ENCODE data around the gene SYNE2. TPM values are rescaled to one million over a fixed set of nuclear protein-coding genes. Genes with fewer than 3 reads are reported as not detected.

The SYNE2 gene
- total RNA-seq, 1 experiment from 2014 or later = 25.9 TPM

DNA sequence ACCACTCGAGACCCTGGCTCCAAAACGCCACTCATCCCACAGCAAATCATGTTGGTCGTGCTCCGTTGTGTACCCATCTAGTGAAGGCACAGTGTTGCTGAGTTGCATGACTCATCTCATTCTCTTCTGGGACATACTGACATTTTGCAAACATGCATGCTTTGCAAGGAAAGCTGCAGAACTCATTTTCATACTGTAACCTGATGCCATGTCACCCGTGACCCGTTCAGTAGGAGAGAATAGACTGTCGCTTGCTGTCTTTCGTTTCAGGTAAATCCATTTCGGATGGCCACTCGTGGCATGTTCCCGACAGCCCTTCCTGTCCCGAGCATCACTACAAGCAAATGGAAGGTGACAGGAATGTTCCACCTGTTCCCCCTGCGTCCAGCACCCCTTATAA is 363.2 kb downstream of the SYNE2 start:
- Histone ChIP-seq H3K4me3 (ENCODE audit: low read length) (peak overlapping the region; percentile 56), H3K4me1 (ENCODE audit: low read length) (peaks cover 100% of the 10 kb centered on the region), H3K4me2 (ENCODE audit: low read depth, low read length, poor library complexity, severe bottlenecking) (peak overlapping the region; percentile 73), H3K27ac (ENCODE audit: low read length) (peak overlapping the region; percentile 97), H2AFZ (ENCODE audit: low read length) (no peak overlapping the region), H3K27me3 (ENCODE audit: low read length) (no peaks in the 10 kb centered on the region), H4K20me1 (ENCODE audit: insufficient read depth, low read depth, low read length) (no peaks in the 10 kb centered on the region), H3K36me3 (ENCODE audit: insufficient read depth, low read length) (peaks cover 52% of the 10 kb centered on the region; the same call in 1 of the 2 replicates), H3K9me2 (replicated peaks; ENCODE audit: insufficient read depth, low read length) (no peaks in the 10 kb centered on the region), H3K9ac (ENCODE audit: low read length) (peak overlapping the region; percentile 67), H3K79me2 (ENCODE audit: low read length) (peaks cover 90% of the 10 kb centered on the region), H3K9me3 (ENCODE audit: low read length) (no peaks in the 10 kb centered on the region)
- DNase-seq = peak; percentile 96

DNA sequence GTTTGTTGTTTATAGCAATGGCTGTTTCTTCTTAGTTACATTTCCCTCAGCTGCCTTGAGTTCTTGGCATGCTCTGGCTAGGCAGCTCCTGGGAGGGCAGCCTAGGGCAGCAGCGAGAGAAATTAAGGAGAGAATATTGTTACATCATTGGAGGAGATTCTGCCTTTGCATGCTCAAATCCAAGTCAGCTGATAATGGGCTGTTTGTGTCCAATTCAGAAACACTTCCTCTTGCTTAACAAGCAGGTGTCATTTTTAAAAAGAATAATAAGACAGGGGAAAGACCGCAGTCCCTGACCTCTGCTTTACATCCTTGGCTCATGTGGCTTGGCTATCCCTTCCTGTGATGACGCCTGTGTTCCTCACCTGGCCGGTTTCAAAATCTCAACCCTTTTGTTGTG is 364.5 kb downstream of the SYNE2 start:
- H4K20me1 ChIP-seq (ENCODE audit: insufficient read depth, low read depth, low read length) = no peaks in the 10 kb centered on the region
- no peaks in the 10 kb centered on the region for H3K9me2 ChIP-seq (replicated peaks; ENCODE audit: insufficient read depth, low read length)
- H3K4me2 ChIP-seq (ENCODE audit: low read depth, low read length, poor library complexity, severe bottlenecking) = peak overlapping the region; percentile 73
- peaks cover 100% of the 10 kb centered on the region for H3K4me1 ChIP-seq (ENCODE audit: low read length)
- peak overlapping the region; percentile 97 for H3K27ac ChIP-seq (ENCODE audit: low read length)
- peak overlapping the region; percentile 56 for H3K4me3 ChIP-seq (ENCODE audit: low read length)
- H3K9ac ChIP-seq (ENCODE audit: low read length) = peak overlapping the region; percentile 67
- H3K9me3 ChIP-seq (ENCODE audit: low read length) = no peaks in the 10 kb centered on the region
- H3K36me3 ChIP-seq (ENCODE audit: insufficient read depth, low read length) = peaks cover 54% of the 10 kb centered on the region; the same call in 1 of the 2 replicates
- no peaks in the 10 kb centered on the region for H3K27me3 ChIP-seq (ENCODE audit: low read length)
- peak; percentile 84 for DNase-seq
- peaks cover 90% of the 10 kb centered on the region for H3K79me2 ChIP-seq (ENCODE audit: low read length)
- no peak overlapping the region for H2AFZ ChIP-seq (ENCODE audit: low read length)

DNA sequence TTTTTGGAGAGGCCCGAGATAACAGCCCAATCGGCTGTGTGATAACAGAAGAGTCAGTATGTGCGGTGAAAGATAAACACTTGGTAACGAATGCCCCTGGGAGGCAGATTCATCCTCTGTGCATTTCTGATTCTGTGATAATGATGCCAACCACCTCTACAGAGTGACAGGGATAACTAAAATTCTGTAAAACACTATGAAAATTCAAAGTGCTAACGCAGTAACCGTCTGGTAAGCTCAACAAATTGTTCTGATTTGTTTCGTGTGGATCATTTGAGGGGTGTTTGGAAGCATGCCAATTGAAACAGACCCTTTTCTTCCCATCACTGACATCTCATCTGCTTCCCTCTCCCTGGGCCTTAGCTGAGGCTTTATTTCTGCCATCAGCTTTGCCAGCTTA is 365.0 kb downstream of the SYNE2 start:
- peaks cover 87% of the 10 kb centered on the region for H3K79me2 ChIP-seq (ENCODE audit: low read length)
- peak overlapping the region; percentile 67 for H3K9ac ChIP-seq (ENCODE audit: low read length)
- H3K4me1 ChIP-seq (ENCODE audit: low read length) = peaks cover 100% of the 10 kb centered on the region
- H3K36me3 ChIP-seq (ENCODE audit: insufficient read depth, low read length) = peaks cover 53% of the 10 kb centered on the region; the same call in 1 of the 2 replicates
- H2AFZ ChIP-seq (ENCODE audit: low read length) = no peak overlapping the region
- no peaks in the 10 kb centered on the region for H3K9me3 ChIP-seq (ENCODE audit: low read length)
- H3K4me3 ChIP-seq (ENCODE audit: low read length) = peak overlapping the region; percentile 56
- no peak for DNase-seq
- H3K4me2 ChIP-seq (ENCODE audit: low read depth, low read length, poor library complexity, severe bottlenecking) = peak overlapping the region; percentile 73
- H4K20me1 ChIP-seq (ENCODE audit: insufficient read depth, low read depth, low read length) = no peaks in the 10 kb centered on the region
- H3K9me2 ChIP-seq (replicated peaks; ENCODE audit: insufficient read depth, low read length) = no peaks in the 10 kb centered on the region
- H3K27me3 ChIP-seq (ENCODE audit: low read length) = no peaks in the 10 kb centered on the region
- H3K27ac ChIP-seq (ENCODE audit: low read length) = peak overlapping the region; percentile 97

DNA sequence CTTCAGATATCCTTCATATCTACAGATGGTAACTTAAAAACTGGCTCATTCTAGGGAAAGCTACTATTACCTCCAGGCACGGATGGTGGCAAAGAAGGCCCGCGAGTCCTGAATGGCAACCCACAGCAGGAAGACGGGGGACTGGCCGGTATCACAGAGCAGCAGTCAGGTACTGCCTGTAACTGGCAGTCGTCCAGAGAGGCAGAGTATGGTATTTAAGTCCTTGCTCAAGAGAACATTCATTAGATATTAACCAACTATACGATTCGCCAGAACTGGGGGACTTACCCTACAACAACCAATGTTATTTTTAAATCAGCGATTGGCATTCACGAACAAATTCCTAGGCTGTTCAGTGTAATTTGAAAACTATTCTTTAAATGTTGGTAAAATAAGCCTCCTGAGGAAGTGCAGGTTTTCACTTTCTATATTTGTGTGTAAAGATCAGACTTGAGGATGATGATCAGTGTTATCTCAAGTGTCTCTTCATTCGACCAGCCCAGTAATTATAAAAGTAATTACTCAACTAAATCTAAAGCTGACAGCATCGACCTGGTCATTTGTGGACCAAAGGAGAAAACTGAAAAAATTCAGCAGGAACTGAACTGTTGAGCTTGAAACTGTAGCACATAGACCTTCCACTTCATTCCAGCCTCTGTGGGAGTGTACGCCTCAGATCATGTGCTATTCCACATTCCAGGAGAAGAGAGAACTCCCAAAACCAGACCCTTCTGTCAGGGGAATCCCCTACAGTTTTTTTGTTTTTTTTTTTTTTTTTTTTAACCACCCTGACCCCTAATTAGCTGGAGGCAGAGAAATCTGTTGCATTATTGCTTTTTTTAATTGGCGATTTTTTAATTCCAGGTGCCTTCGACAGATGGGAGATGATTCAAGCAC is 365.8 kb downstream of the SYNE2 start:
- Histone ChIP-seq H2AFZ (ENCODE audit: low read length) (no peak overlapping the region), H3K27ac (ENCODE audit: low read length) (peak overlapping the region; percentile 97), H4K20me1 (ENCODE audit: insufficient read depth, low read depth, low read length) (no peaks in the 10 kb centered on the region), H3K9me3 (ENCODE audit: low read length) (no peaks in the 10 kb centered on the region), H3K36me3 (ENCODE audit: insufficient read depth, low read length) (peaks cover 54% of the 10 kb centered on the region; the same call in 1 of the 2 replicates), H3K79me2 (ENCODE audit: low read length) (peaks cover 87% of the 10 kb centered on the region), H3K27me3 (ENCODE audit: low read length) (no peaks in the 10 kb centered on the region), H3K9ac (ENCODE audit: low read length) (peak overlapping the region; percentile 67), H3K4me3 (ENCODE audit: low read length) (peak overlapping the region; percentile 56), H3K9me2 (replicated peaks; ENCODE audit: insufficient read depth, low read length) (no peaks in the 10 kb centered on the region), H3K4me1 (ENCODE audit: low read length) (peaks cover 100% of the 10 kb centered on the region), H3K4me2 (ENCODE audit: low read depth, low read length, poor library complexity, severe bottlenecking) (peak overlapping the region; percentile 73)
- peak; percentile 79 for DNase-seq

DNA sequence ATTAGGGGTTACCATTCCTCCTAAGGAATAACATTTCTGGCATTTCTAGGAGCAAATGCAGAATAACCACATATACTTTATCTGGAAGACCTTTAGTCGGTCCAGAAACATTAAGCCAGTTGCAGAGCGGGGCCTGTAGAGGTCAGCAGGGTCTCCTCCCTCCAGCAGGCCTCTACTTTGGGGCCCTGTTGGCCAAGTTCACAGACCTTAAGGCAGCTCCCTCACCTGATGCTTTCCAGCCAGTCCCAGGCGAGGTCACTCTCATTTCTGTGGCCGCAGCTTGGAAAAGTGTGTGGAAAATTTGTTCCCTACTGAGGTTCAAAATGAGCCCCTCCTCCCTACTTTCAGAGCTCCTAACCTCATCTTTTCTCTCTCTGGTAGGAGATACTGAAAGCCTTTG is 367.3 kb downstream of the SYNE2 start:
- no peaks in the 10 kb centered on the region for H3K27me3 ChIP-seq (ENCODE audit: low read length)
- DNase-seq = no peak
- peaks cover 87% of the 10 kb centered on the region for H3K79me2 ChIP-seq (ENCODE audit: low read length)
- peak overlapping the region; percentile 56; the same call in 1 of the 2 replicates for H3K4me3 ChIP-seq (ENCODE audit: low read length)
- H3K27ac ChIP-seq (ENCODE audit: low read length) = peak overlapping the region; percentile 97
- no peaks in the 10 kb centered on the region for H3K9me3 ChIP-seq (ENCODE audit: low read length)
- no peaks in the 10 kb centered on the region for H3K9me2 ChIP-seq (replicated peaks; ENCODE audit: insufficient read depth, low read length)
- H4K20me1 ChIP-seq (ENCODE audit: insufficient read depth, low read depth, low read length) = no peaks in the 10 kb centered on the region
- H3K36me3 ChIP-seq (ENCODE audit: insufficient read depth, low read length) = peaks cover 58% of the 10 kb centered on the region
- peak overlapping the region; percentile 73 for H3K4me2 ChIP-seq (ENCODE audit: low read depth, low read length, poor library complexity, severe bottlenecking)
- H3K9ac ChIP-seq (ENCODE audit: low read length) = peak overlapping the region; percentile 67
- H3K4me1 ChIP-seq (ENCODE audit: low read length) = peaks cover 100% of the 10 kb centered on the region
- no peak overlapping the region for H2AFZ ChIP-seq (ENCODE audit: low read length)

DNA sequence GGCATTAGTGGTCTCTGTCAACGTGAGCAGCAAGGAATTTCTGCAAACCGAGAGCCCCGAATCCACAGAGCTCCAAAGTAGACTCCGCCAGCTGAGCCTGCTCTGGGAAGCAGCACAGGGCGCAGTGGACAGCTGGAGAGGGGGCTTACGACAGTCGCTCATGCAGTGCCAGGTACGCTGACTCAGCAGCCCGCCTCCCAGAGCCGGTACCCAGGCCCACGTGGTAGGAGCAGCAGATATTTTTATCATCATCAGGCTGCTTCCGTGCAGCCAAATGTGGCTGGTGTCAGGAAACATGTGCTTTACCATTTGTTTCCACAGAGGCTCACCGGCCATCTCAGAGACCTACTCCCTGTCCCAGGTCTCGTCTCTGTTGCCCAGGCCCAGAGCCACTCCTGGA is 367.7 kb downstream of the SYNE2 start:
- H3K4me1 ChIP-seq (ENCODE audit: low read length) = peaks cover 100% of the 10 kb centered on the region
- peak overlapping the region; percentile 67 for H3K9ac ChIP-seq (ENCODE audit: low read length)
- H3K27me3 ChIP-seq (ENCODE audit: low read length) = no peaks in the 10 kb centered on the region
- peak overlapping the region; percentile 14; the same call in 1 of the 2 replicates for H3K4me3 ChIP-seq (ENCODE audit: low read length)
- peak overlapping the region; percentile 97 for H3K27ac ChIP-seq (ENCODE audit: low read length)
- H3K4me2 ChIP-seq (ENCODE audit: low read depth, low read length, poor library complexity, severe bottlenecking) = peak overlapping the region; percentile 73
- no peak overlapping the region for H2AFZ ChIP-seq (ENCODE audit: low read length)
- peak; percentile 70 for DNase-seq
- H3K36me3 ChIP-seq (ENCODE audit: insufficient read depth, low read length) = peaks cover 58% of the 10 kb centered on the region
- H3K9me3 ChIP-seq (ENCODE audit: low read length) = no peaks in the 10 kb centered on the region
- H3K79me2 ChIP-seq (ENCODE audit: low read length) = peaks cover 87% of the 10 kb centered on the region
- no peaks in the 10 kb centered on the region for H3K9me2 ChIP-seq (replicated peaks; ENCODE audit: insufficient read depth, low read length)
- H4K20me1 ChIP-seq (ENCODE audit: insufficient read depth, low read depth, low read length) = 0 out of 2 replicates have a peak, but pooled peaks cover 3% of the 10 kb centered on the region

DNA sequence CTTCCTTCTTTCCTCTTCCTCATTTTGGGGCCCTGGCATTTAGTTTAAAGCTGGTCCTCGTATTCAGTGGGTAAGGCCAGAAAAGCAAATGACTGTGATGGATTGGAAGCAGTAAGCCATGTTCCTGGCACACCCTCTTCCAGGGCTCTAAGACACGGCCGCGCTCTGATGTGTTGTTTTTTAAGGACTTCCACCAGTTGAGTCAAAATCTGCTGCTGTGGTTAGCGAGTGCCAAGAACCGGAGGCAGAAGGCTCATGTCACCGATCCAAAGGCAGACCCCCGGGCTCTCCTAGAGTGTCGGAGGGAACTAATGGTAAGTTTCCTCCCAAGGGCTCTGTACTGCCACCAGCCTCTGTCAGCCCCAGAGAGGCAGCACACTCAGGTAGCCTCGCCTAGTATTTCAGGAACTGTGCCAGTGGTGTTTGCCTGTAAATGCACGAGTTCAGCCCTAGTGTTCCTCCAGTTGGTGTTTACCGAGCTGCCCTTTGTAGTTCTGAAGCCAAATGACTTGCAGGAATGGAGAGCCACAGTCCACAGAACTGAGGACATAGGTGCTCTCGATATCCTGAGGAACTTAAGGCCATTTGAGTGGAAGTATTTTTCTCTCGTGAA is 368.7 kb downstream of the SYNE2 start:
- H3K9ac ChIP-seq (ENCODE audit: low read length) = peak overlapping the region; percentile 67
- peaks cover 88% of the 10 kb centered on the region for H3K79me2 ChIP-seq (ENCODE audit: low read length)
- H3K27ac ChIP-seq (ENCODE audit: low read length) = peak overlapping the region; percentile 97
- H2AFZ ChIP-seq (ENCODE audit: low read length) = no peak overlapping the region
- no peaks in the 10 kb centered on the region for H3K27me3 ChIP-seq (ENCODE audit: low read length)
- H3K9me2 ChIP-seq (replicated peaks; ENCODE audit: insufficient read depth, low read length) = no peaks in the 10 kb centered on the region
- H3K36me3 ChIP-seq (ENCODE audit: insufficient read depth, low read length) = peaks cover 65% of the 10 kb centered on the region
- H4K20me1 ChIP-seq (ENCODE audit: insufficient read depth, low read depth, low read length) = 0 out of 2 replicates have a peak, but pooled peaks cover 4% of the 10 kb centered on the region
- H3K9me3 ChIP-seq (ENCODE audit: low read length) = no peaks in the 10 kb centered on the region
- no peak overlapping the region for H3K4me3 ChIP-seq (ENCODE audit: low read length)
- DNase-seq = peak; percentile 61
- peaks cover 97% of the 10 kb centered on the region for H3K4me1 ChIP-seq (ENCODE audit: low read length)
- H3K4me2 ChIP-seq (ENCODE audit: low read depth, low read length, poor library complexity, severe bottlenecking) = peak overlapping the region; percentile 73
